SH-SY5Y (cell line): ENCODE measurements around the gene OS9.

Source experiments
- GATA2 ChIP-seq: IDR thresholded peaks from 2 replicates; pipeline ENCODE4 v1.6.1; 2011; ENCODE audit warnings: mild to moderate bottlenecking, low read depth, low read length
- GATA3 ChIP-seq: IDR thresholded peaks from 2 replicates; pipeline ENCODE4 v1.6.1; 2011; ENCODE audit warnings: low read depth, mild to moderate bottlenecking, low read length, moderate library complexity

DNA sequence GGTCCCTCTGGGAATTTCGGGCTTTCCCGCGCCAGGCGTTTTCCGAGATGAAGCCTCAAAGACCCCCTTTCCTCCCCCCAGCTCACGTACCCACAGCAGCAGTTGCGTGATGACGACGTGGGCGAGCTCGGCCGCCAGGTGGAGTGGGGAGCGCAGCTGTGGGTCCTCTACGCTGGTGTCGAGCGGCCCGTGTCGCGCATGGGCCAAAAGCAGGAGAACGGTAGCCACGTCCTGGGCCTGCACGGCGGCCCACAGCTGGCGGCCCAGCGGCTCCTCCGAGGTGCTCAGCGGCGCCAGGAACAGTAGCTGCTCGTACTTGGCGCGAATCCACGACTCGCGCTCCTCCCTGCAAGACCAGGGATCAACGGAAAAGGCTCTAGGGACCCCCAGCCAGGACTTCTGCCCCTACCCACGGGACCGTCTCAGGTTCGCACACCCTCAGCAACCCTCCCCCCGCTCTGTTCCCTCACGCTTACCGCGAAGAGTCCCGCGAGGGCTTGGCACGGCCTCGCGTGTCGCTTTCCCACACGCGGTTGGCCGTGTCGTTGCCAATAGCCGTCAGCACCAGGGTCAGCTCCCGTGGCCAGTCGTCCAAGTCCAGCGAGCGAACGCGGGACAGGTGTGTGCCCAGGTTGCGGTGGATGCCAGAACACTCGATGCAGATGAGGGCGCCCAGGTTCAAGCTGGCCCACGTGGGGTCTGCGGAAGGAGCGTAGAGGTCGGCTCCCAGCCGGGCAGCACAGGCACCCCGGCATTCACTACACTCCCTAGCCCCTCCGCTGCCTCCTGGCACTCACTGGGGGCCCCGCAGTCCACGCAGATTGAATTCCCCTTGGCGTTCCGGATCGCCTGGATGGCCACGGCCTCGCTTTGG is 33.2 kb downstream of the OS9 start:
- no peak for TF ChIP-seq GATA3
- TF ChIP-seq GATA2: no peak
